Type B pancreatic cell (in vitro differentiated cells): ENCODE results near the gene ATF6B. TPM values are rescaled to one million over a fixed set of nuclear protein-coding genes. Genes with fewer than 3 reads are reported as not detected.

Experiments used
- DNase-seq: peaks from one replicate; pipeline ENCODE4 v3.0.0; 2021; ENCODE audit warnings: mixed read lengths; ENCODE audit not compliant: unreplicated experiment; ENCODE audit errors: extremely low spot score
- H3K27ac Mint-ChIP-seq: 2 replicates; pipeline ENCODE4 v1.8.0; 2021; ENCODE audit warnings: mild to moderate bottlenecking, mixed read lengths
- H3K27me3 Mint-ChIP-seq: 2 replicates; pipeline ENCODE4 v1.8.0; 2021; ENCODE audit warnings: mixed read lengths
- H3K36me3 Mint-ChIP-seq: 2 replicates; pipeline ENCODE4 v1.8.0; 2021; ENCODE audit warnings: mixed read lengths
- H3K4me1 Mint-ChIP-seq: one replicate; pipeline ENCODE4 v1.8.0; 2021; ENCODE audit warnings: mixed read lengths; ENCODE audit not compliant: unreplicated experiment
- H3K4me3 Mint-ChIP-seq: 2 replicates; pipeline ENCODE4 v1.8.0; 2021; ENCODE audit warnings: mild to moderate bottlenecking, mixed read lengths
- H3K9me3 Mint-ChIP-seq: 2 replicates; pipeline ENCODE4 v1.8.0; 2021; ENCODE audit warnings: mixed read lengths
- CTCF ChIP-seq: fragments of 200-600 bp; sonication (generic); conservative IDR thresholded peaks from 2 replicates; pipeline ENCODE4 v1.5.0; 2021; ENCODE audit warnings: antibody characterized with exemption, mild to moderate bottlenecking
- total RNA-seq: library from RNA; stranded (reverse); gene quantifications from 2 replicates; pipeline ENCODE4 v1.2.1, GENCODE V29; 2021; ENCODE audit warnings: low replicate concordance

ATF6B gene
- total RNA-seq, 1 donor from 2014 or later, result 95.8 TPM

GRCh38 chr6:32140420-32141046 lies 12.5 kb upstream of the ATF6B start:
- no peak for DNase-seq
- H3K36me3 Mint-ChIP-seq, result no peaks in the 10 kb centered on the region
- no peaks in the 10 kb centered on the region for H3K4me1 Mint-ChIP-seq
- TF ChIP-seq CTCF, result no peak
- H3K9me3 Mint-ChIP-seq, result no peaks in the 10 kb centered on the region
- H3K4me3 Mint-ChIP-seq, result no peak overlapping the region
- H3K27me3 Mint-ChIP-seq, result peaks cover 4% of the 10 kb centered on the region
- H3K27ac Mint-ChIP-seq, result no peak overlapping the region

- Mint-ChIP-seq H3K9me3 (no peaks in the 10 kb centered on the region), H3K27ac (no peak overlapping the region), H3K36me3 (no peaks in the 10 kb centered on the region), H3K4me1 (no peaks in the 10 kb centered on the region), H3K4me3 (no peak overlapping the region), H3K27me3 (peaks cover 8% of the 10 kb centered on the region)
- TF ChIP-seq CTCF, result no peak
- DNase-seq, result no peak
These were observed 11.5 kb upstream of the ATF6B start for GRCh38 chr6:32139590-32139989.

GRCh38 chr6:32137454-32137853 lies 9.4 kb upstream of the ATF6B start:
- no peak for TF ChIP-seq CTCF
- Mint-ChIP-seq H3K36me3 (no peaks in the 10 kb centered on the region), H3K4me3 (no peak overlapping the region), H3K4me1 (no peaks in the 10 kb centered on the region), H3K9me3 (no peaks in the 10 kb centered on the region), H3K27me3 (peaks cover 13% of the 10 kb centered on the region), H3K27ac (no peak overlapping the region)
- DNase-seq, result no peak

- Mint-ChIP-seq H3K27ac (no peak overlapping the region), H3K4me1 (peaks cover 14% of the 10 kb centered on the region)
These were observed 5.7 kb upstream of the ATF6B start for GRCh38 chr6:32133786-32134185.

GRCh38 chr6:32132110-32132509 lies 4.1 kb upstream of the ATF6B start:
- Mint-ChIP-seq H3K9me3 (peaks cover 3% of the 10 kb centered on the region), H3K4me3 (peak overlapping the region; percentile 76), H3K4me1 (peaks cover 27% of the 10 kb centered on the region), H3K27me3 (peaks cover 16% of the 10 kb centered on the region), H3K36me3 (no peaks in the 10 kb centered on the region), H3K27ac (peak overlapping the region; percentile 81)
- no peak for TF ChIP-seq CTCF
- no peak for DNase-seq

More at GRCh38 chr6:32133786-32134185, 5.7 kb upstream of the ATF6B start:
- DNase-seq, result no peak
- no peak for TF ChIP-seq CTCF
- peaks cover 16% of the 10 kb centered on the region for H3K27me3 Mint-ChIP-seq
- no peaks in the 10 kb centered on the region for H3K36me3 Mint-ChIP-seq
- H3K9me3 Mint-ChIP-seq, result peaks cover 3% of the 10 kb centered on the region
- H3K4me3 Mint-ChIP-seq, result no peak overlapping the region
